Measurements from ENCODE around the gene UPB1. TPM values are rescaled to one million over a fixed set of nuclear protein-coding genes. Genes with fewer than 3 reads are reported as not detected.

UPB1 gene
- total and polyA plus RNA-seq, 10 of the 15 experiments (the other 5 are each of a cell fraction or from before 2014, with no cell fraction given): 0.89 to 20.5 (median 3.1) TPM

DNA sequence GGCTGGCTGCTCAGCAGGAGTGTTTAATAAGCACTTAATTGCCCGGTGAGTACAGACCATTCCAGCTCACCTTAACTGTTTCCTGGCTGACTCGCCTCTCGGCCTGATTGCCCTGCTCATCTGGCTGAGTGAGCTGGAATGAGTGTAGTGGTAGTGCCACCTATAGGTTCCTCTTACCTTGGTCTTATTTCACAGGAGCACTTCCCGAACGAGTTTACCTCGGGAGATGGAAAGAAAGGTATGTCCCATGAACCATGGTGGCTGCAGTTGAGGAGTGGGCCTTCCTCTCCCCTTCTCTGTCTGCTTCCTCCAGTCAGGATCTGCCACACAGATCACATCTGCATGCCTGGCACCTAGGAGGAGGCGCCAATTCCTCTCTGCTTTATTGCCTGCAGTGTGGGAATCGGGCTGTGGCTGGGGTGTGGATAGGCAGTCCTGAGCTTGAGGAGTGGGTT is 26.7 kb downstream of the UPB1 start:
- DNase-seq (ENCODE audit: low read depth, low spot score) (no peak), ATAC-seq (peak; percentile 88), FAIRE-seq (peak; percentile 35)
- Histone ChIP-seq H3K4me1 (ENCODE audit: control insufficient read depth, insufficient read depth, low read length) (peaks cover 10% of the 10 kb centered on the region), H3K4me3 (no peak overlapping the region), H3K4me2 (ENCODE audit: control insufficient read depth, insufficient read depth) (peak overlapping the region; percentile 24; the same call in 1 of the 2 replicates), H4K20me1 (ENCODE audit: control insufficient read depth, insufficient read depth) (no peaks in the 10 kb centered on the region), H3K27ac (ENCODE audit: control insufficient read depth, insufficient read depth) (no peak overlapping the region), H3K36me3 (ENCODE audit: control insufficient read depth in 2 of 2, insufficient read depth in 2 of 2, low read length in 1 of 2) (no peaks in the 10 kb centered on the region), H3K9me3 (replicated peaks; ENCODE audit: control insufficient read depth, insufficient read depth, low read length) (no peaks in the 10 kb centered on the region), H2AFZ (ENCODE audit: control insufficient read depth, low read depth, low read length) (peak overlapping the region; percentile 74), H3K9ac (ENCODE audit: control insufficient read depth, insufficient read depth, low read length) (no peak overlapping the region), H3K79me2 (ENCODE audit: control insufficient read depth, insufficient read depth, low read length) (no peaks in the 10 kb centered on the region), H3K27me3 (replicated peaks in 1 of 2; ENCODE audit: control insufficient read depth in 2 of 2, insufficient read depth in 2 of 2, low read length in 1 of 2) (no peaks in the 10 kb centered on the region)
- no TSS peak for BruUV-seq (replicated peaks)
- ChIA-PET SMC1A (ENCODE audit: uncharacterized antibody, unreplicated experiment) (interaction anchor here (0.6 to 7.7 kb wide), 17 partner anchors 11 to 233 kb away, joined by 3 to 113 read pairs (median 5); partner anchors contain the start of gene ADORA2A), RAD21 (ENCODE audit: unreplicated experiment) (interaction anchor here (0.6 to 3.8 kb wide), 16 partner anchors 7 to 250 kb away, joined by 3 to 64 read pairs (median 4); partner anchors contain the start of gene ADORA2A), CTCF (interaction anchor here (0.6 to 11.7 kb wide), 31 partner anchors 9 to 283 kb away, joined by 3 to 213 read pairs (median 4); partner anchors contain the start of gene ADORA2A), POLR2A (interaction anchor here (1.5 to 3.5 kb wide), 3 partner anchors 12 to 19 kb away, joined by 10 to 14 read pairs (median 11); no protein-coding TSS in a partner anchor)
- 23% methylated on average over 8 of the region's 8 CpGs for WGBS (ENCODE audit: insufficient coverage, insufficient replicate concordance, low lambda C conversion rate, missing lambda C conversion rate)
- intact Hi-C loops (cut with micrococcal nuclease; ENCODE audit: unreplicated experiment): loop anchor here (1.0 kb wide), 1 partner anchor 197 kb away; no protein-coding TSS in a partner anchor
- in situ Hi-C loops (cut with MboI): loop anchor here (5.0 kb wide), 1 partner anchor 200 kb away; no protein-coding TSS in a partner anchor
- TF ChIP-seq, protein P1, sequence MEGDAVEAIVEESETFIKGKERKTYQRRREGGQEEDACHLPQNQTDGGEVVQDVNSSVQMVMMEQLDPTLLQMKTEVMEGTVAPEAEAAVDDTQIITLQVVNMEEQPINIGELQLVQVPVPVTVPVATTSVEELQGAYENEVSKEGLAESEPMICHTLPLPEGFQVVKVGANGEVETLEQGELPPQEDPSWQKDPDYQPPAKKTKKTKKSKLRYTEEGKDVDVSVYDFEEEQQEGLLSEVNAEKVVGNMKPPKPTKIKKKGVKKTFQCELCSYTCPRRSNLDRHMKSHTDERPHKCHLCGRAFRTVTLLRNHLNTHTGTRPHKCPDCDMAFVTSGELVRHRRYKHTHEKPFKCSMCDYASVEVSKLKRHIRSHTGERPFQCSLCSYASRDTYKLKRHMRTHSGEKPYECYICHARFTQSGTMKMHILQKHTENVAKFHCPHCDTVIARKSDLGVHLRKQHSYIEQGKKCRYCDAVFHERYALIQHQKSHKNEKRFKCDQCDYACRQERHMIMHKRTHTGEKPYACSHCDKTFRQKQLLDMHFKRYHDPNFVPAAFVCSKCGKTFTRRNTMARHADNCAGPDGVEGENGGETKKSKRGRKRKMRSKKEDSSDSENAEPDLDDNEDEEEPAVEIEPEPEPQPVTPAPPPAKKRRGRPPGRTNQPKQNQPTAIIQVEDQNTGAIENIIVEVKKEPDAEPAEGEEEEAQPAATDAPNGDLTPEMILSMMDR (IDR thresholded peaks at IDR 0.05 in 2 of 3, conservative IDR thresholded peaks at IDR 0.05 in 1 of 3; ENCODE audit: control insufficient read depth in 2 of 3, extremely low read depth in 1 of 3, insufficient read depth in 1 of 3, low read depth in 3 of 3, low read length in 3 of 3): peak; percentile 58 to 87 (median 61); a peak in 5 of 6 replicates
- TF ChIP-seq IKZF1 (conservative IDR thresholded peaks at IDR 0.05) (peak; percentile 44), IKZF2 (IDR thresholded peaks at IDR 0.05) (peak in 1 of 2 experiments; percentile 24; a peak in 1 of 4 replicates), MTA2 (IDR thresholded peaks at IDR 0.05; ENCODE audit: low read depth) (0 out of 2 replicates have a peak, but pooled peaks have one; percentile 10), YY1 (IDR thresholded peaks at IDR 0.05; ENCODE audit: low read depth, low read length) (0 out of 2 replicates have a peak, but pooled peaks have one; percentile 19), SMARCA5 (IDR thresholded peaks at IDR 0.05) (peak; percentile 61; the same call in 1 of the 2 replicates), RB1 (IDR thresholded peaks at IDR 0.05; ENCODE audit: borderline replicate concordance) (peak; percentile 21; the same call in 1 of the 2 replicates), RAD21 (IDR thresholded peaks at IDR 0.05; ENCODE audit: insufficient read depth, low read depth, low read length) (peak; percentile 82), POLR2AphosphoS5 (IDR thresholded peaks at IDR 0.05; ENCODE audit: low read length) (no peak), PKNOX1 (IDR thresholded peaks at IDR 0.05) (no peak), POLR2AphosphoS2 (IDR thresholded peaks at IDR 0.05; ENCODE audit: low read depth, low read length) (no peak)
- TF ChIP-seq, protein P2, sequence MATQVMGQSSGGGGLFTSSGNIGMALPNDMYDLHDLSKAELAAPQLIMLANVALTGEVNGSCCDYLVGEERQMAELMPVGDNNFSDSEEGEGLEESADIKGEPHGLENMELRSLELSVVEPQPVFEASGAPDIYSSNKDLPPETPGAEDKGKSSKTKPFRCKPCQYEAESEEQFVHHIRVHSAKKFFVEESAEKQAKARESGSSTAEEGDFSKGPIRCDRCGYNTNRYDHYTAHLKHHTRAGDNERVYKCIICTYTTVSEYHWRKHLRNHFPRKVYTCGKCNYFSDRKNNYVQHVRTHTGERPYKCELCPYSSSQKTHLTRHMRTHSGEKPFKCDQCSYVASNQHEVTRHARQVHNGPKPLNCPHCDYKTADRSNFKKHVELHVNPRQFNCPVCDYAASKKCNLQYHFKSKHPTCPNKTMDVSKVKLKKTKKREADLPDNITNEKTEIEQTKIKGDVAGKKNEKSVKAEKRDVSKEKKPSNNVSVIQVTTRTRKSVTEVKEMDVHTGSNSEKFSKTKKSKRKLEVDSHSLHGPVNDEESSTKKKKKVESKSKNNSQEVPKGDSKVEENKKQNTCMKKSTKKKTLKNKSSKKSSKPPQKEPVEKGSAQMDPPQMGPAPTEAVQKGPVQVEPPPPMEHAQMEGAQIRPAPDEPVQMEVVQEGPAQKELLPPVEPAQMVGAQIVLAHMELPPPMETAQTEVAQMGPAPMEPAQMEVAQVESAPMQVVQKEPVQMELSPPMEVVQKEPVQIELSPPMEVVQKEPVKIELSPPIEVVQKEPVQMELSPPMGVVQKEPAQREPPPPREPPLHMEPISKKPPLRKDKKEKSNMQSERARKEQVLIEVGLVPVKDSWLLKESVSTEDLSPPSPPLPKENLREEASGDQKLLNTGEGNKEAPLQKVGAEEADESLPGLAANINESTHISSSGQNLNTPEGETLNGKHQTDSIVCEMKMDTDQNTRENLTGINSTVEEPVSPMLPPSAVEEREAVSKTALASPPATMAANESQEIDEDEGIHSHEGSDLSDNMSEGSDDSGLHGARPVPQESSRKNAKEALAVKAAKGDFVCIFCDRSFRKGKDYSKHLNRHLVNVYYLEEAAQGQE (IDR thresholded peaks at IDR 0.05; ENCODE audit: low read depth, low read length): no peak
- TF ChIP-seq, protein P3, sequence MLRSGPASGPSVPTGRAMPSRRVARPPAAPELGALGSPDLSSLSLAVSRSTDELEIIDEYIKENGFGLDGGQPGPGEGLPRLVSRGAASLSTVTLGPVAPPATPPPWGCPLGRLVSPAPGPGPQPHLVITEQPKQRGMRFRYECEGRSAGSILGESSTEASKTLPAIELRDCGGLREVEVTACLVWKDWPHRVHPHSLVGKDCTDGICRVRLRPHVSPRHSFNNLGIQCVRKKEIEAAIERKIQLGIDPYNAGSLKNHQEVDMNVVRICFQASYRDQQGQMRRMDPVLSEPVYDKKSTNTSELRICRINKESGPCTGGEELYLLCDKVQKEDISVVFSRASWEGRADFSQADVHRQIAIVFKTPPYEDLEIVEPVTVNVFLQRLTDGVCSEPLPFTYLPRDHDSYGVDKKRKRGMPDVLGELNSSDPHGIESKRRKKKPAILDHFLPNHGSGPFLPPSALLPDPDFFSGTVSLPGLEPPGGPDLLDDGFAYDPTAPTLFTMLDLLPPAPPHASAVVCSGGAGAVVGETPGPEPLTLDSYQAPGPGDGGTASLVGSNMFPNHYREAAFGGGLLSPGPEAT (IDR thresholded peaks at IDR 0.05; ENCODE audit: low read depth): 0 out of 2 replicates have a peak, but pooled peaks have one; percentile 22

All from GM12878 (cell line).